Endothelial cell of umbilical vein (primary cell): ENCODE data around the gene APOD. TPM values are rescaled to one million over a fixed set of nuclear protein-coding genes. Genes with fewer than 3 reads are reported as not detected.
"Not testable (repeated sequence)": the region's sequence is repeated elsewhere in the genome, so short reads cannot be mapped to it uniquely, and the experiment has no call there.

Experiments
- BruUV-seq: library from RNA; stranded (reverse); fragments of 400-500 nt; replicated peaks from 2 replicates; lab custom pipeline; 2021; lab: Mats Ljungman, UMichigan
- CTCF ChIA-PET: fragments of 300-600, 350-600 bp; sonication (Branson Sonifier 250); formaldehyde crosslinking; loops from one replicate; lab custom pipeline; 2021; ENCODE audit warnings: antibody characterized with exemption, inconsistent platforms; lab: Charles Lee
- POLR2A ChIA-PET: fragments of 300-600, 350-600 bp; sonication (Branson Sonifier 250); formaldehyde crosslinking; loops from one replicate; lab custom pipeline; 2021; ENCODE audit warnings: antibody characterized with exemption, inconsistent platforms; lab: Charles Lee
- DNase-seq: peaks from one replicate; pipeline ENCODE4 v3.0.0-alpha.2; 2011; ENCODE audit warnings: low read depth, low spot score
- FAIRE-seq: peaks from 2 replicates; lab custom pipeline; 2011; peaks lifted over from hg19 to GRCh38; lab: Jason Lieb, UNC
- H2AFZ ChIP-seq: 2 replicates; pipeline ENCODE4 v1.6.0; 2012; ENCODE audit warnings: low read depth, low read length, control low read depth, inconsistent platforms
- H3K27ac ChIP-seq: 2 replicates; pipeline ENCODE4 v1.5.1; 2011; ENCODE audit warnings: low read depth, mild to moderate bottlenecking, control low read depth, low read length, moderate library complexity; ENCODE audit not compliant: insufficient read depth
- H3K27me3 ChIP-seq, 2 experiments: 2 replicates each; pipeline versions ENCODE4 v1.6.0 to v1.6.1; 2011; ENCODE audit warnings: low read length in 2 of 2, mixed read lengths in 1 of 2; ENCODE audit not compliant: control insufficient read depth in 2 of 2, insufficient read depth in 2 of 2
- H3K36me3 ChIP-seq, 2 experiments: 2 replicates in 1 of 2; 3 replicates in 1 of 2; pipeline ENCODE4 v1.5.1; 2011; ENCODE audit warnings: low read length in 2 of 2, mild to moderate bottlenecking in 1 of 2, moderate library complexity in 1 of 2; ENCODE audit not compliant: control insufficient read depth in 2 of 2, insufficient read depth in 2 of 2; ENCODE audit errors: extremely low read depth in 1 of 2
- H3K4me1 ChIP-seq: 3 replicates; pipeline ENCODE4 v1.5.1; 2011; ENCODE audit warnings: mild to moderate bottlenecking, low read length; ENCODE audit not compliant: control insufficient read depth, insufficient read depth; ENCODE audit errors: extremely low read depth
- H3K4me2 ChIP-seq: 2 replicates; pipeline ENCODE4 v1.6.1; 2011; ENCODE audit warnings: low read length, control low read depth, mixed read lengths; ENCODE audit not compliant: insufficient read depth
- H3K4me3 ChIP-seq, 3 experiments: fragments of 200-600 bp in 1 of 3; sonication (generic), shearing (Covaris generic) in 1 of 3; replicated peaks in 1 of 3; 2 replicates each; pipeline ENCODE4 v1.5.1; 2011 to 2016; ENCODE audit warnings: control low read depth in 3 of 3, low read length in 3 of 3, mild to moderate bottlenecking in 2 of 3, inconsistent platforms in 1 of 3, low read depth in 1 of 3, moderate library complexity in 1 of 3; ENCODE audit not compliant: insufficient read depth in 1 of 3
- H3K79me2 ChIP-seq: 2 replicates; pipeline ENCODE4 v1.6.0; 2012; ENCODE audit warnings: low read length, inconsistent platforms; ENCODE audit not compliant: control insufficient read depth, insufficient read depth
- H3K9ac ChIP-seq: replicated peaks from 2 replicates; pipeline ENCODE3; 2011; ENCODE audit warnings: low read length, control low read depth; ENCODE audit not compliant: insufficient read depth; ENCODE audit errors: extremely low read depth
- H3K9me1 ChIP-seq: replicated peaks from 3 replicates; pipeline ENCODE4 v1.6.0; 2011; ENCODE audit warnings: mild to moderate bottlenecking, low read length; ENCODE audit not compliant: control insufficient read depth, insufficient read depth; ENCODE audit errors: extremely low read depth
- H3K9me3 ChIP-seq: replicated peaks from 2 replicates; pipeline ENCODE4 v1.5.1; 2012; ENCODE audit warnings: low read length, inconsistent platforms; ENCODE audit not compliant: control insufficient read depth, insufficient read depth
- H4K20me1 ChIP-seq: replicated peaks from 2 replicates; pipeline ENCODE3; 2011; ENCODE audit warnings: mild to moderate bottlenecking, low read length; ENCODE audit not compliant: control insufficient read depth, insufficient read depth; ENCODE audit errors: extremely low read depth
- CTCF ChIP-seq, 2 donors: IDR thresholded peaks; 1 replicate in 1 of 2; 2 replicates in 1 of 2; pipeline ENCODE4 v1.5.1; 2011; ENCODE audit warnings: low read length in 2 of 2, mild to moderate bottlenecking in 2 of 2, moderate library complexity in 2 of 2, control low read depth in 1 of 2, inconsistent platforms in 1 of 2, low read depth in 1 of 2; ENCODE audit not compliant: insufficient read depth in 1 of 2; ENCODE audit errors: extremely low read depth in 1 of 2
- EZH2 ChIP-seq: IDR thresholded peaks from 2 replicates; pipeline ENCODE4 v1.6.1; 2012; ENCODE audit warnings: borderline replicate concordance, low read depth, mild to moderate bottlenecking, moderate library complexity, low read length, inconsistent platforms; ENCODE audit not compliant: severe bottlenecking
- FOS ChIP-seq: IDR thresholded peaks from 2 replicates; pipeline ENCODE4 v1.6.1; 2011; ENCODE audit warnings: mild to moderate bottlenecking, low read length, moderate library complexity, borderline replicate concordance; ENCODE audit not compliant: insufficient read depth
- GATA2 ChIP-seq: IDR thresholded peaks from 2 replicates; pipeline ENCODE4 v1.7.0; 2011; ENCODE audit warnings: low read depth, mild to moderate bottlenecking, moderate library complexity, mixed read lengths, low read length; ENCODE audit not compliant: insufficient read length, insufficient read depth
- JUN ChIP-seq: IDR thresholded peaks from 2 replicates; pipeline ENCODE4 v1.6.1; 2011; ENCODE audit warnings: borderline replicate concordance, low read depth; ENCODE audit not compliant: insufficient read length, insufficient read depth
- MYC ChIP-seq: IDR thresholded peaks from one replicate; pipeline ENCODE4 v1.6.1; 2011; ENCODE audit warnings: mild to moderate bottlenecking, low read depth, low read length
- POLR2A ChIP-seq: IDR thresholded peaks from 2 replicates; pipeline ENCODE4 v1.6.1; 2012; ENCODE audit warnings: low read depth, mild to moderate bottlenecking, control low read depth, low read length
- dilution Hi-C: fragments of 300-500 bp; cut with MboI; formaldehyde crosslinking; loops from one replicate; pipeline ENCODE4 v1.15.0; 2019; ENCODE audit warnings: low sequenced_read_pairs; ENCODE audit not compliant: extremely low pct_ligation_motif_present
- intact Hi-C: fragments of 100-400 bp; cut with micrococcal nuclease; formaldehyde crosslinking; loops from one replicate; pipeline ENCODE4 v1.10.0; 2022
- polyA plus RNA-seq, 4 experiments: library from polyadenylated mRNA; depleted of rRNA in 3 of 4; stranded (reverse) in 3 of 4; unstranded in 1 of 4; fragments of >200 nt; gene quantifications; 2 replicates each; pipeline versions ENCODE4 v1.2.1 to v1.2.3, GENCODE V29; 2011 to 2012; ENCODE audit warnings: missing spikeins in 1 of 4
- total RNA-seq: library from RNA; stranded (reverse); gene quantifications from 2 replicates; pipeline ENCODE4 v1.2.3, GENCODE V29; 2021
- TF ChIP-seq, protein P1 (sequence below): IDR thresholded peaks from 2 replicates; pipeline ENCODE4 v1.6.1; 2011; ENCODE audit not compliant: insufficient read depth, insufficient read length

APOD gene
- total and polyA plus RNA-seq, 2 donors (not counting 3 experiments of a cell fraction or from before 2014, with no cell fraction given): 2.2 to 2.9 TPM

DNA sequence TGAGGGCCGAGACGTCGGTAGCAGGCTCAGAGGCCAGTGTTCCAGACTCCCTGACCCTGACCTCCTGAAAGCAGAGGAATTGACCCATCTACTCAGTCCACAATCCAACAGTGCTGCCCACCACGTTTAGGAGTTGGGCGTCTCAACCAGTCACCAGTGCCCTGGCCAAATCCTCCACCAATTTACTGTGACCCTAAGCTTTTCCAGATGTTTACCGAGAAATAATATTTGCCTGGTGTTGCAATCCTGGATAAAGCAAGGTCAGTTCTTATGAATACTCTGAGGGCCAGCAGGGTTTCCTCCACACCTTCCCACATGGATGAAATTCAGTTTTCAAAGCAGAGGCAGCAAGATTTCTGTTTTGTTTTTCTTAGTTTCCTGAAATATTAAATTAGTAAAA lies 7.5 kb upstream of the APOD start:
- H3K27ac ChIP-seq: no peak overlapping the region
- DNase-seq: no peak
- H4K20me1 ChIP-seq: no peaks in the 10 kb centered on the region
- BruUV-seq: no TSS peak
- no peak overlapping the region for H3K4me3 ChIP-seq
- POLR2A ChIA-PET: no interaction called here
- H3K9me1 ChIP-seq: no peaks in the 10 kb centered on the region
- dilution Hi-C loops (no loop called here), intact Hi-C loops (no loop called here)
- TF ChIP-seq CTCF (IDR thresholded peaks at IDR 0.05; ENCODE audit: extremely low read depth in 1 of 2, insufficient read depth in 1 of 2, low read depth in 1 of 2, low read length in 2 of 2) (no peak), JUN (no peak), MYC (no peak), POLR2A (no peak), EZH2 (no peak), GATA2 (no peak), FOS (no peak)
- TF ChIP-seq, protein P1, sequence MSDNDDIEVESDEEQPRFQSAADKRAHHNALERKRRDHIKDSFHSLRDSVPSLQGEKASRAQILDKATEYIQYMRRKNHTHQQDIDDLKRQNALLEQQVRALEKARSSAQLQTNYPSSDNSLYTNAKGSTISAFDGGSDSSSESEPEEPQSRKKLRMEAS: no peak
- peaks cover 6 to 16% of the 10 kb centered on the region in 2 experiments for H3K27me3 ChIP-seq
- H3K9ac ChIP-seq: no peak overlapping the region
- no peaks in the 10 kb centered on the region for H3K79me2 ChIP-seq
- no peak overlapping the region for H2AFZ ChIP-seq
- H3K9me3 ChIP-seq: no peaks in the 10 kb centered on the region
- no peak for FAIRE-seq
- CTCF ChIA-PET: no interaction called here
- H3K4me1 ChIP-seq: no peaks in the 10 kb centered on the region
- H3K4me2 ChIP-seq: no peak overlapping the region
- H3K36me3 ChIP-seq: no peaks in the 10 kb centered on the region

DNA sequence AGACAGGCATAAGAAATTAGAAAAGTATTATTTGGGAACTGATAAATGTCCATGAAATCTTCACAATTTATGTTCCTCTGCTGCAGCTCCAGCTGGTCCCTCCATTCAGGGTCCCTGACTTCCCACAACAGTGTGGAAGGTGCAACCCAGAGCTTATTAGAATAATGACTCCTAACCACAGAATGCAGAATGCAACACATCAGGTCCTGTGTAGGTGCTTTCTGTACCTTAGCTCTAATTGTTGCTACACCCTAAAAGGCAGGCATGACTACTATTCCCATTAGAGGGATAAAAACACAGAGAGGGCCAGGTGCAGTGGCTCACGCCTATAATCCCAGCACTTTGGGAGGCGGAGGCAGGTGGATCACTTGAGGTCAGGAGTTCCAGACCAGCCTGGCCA lies 6.6 kb upstream of the APOD start:
- POLR2A ChIA-PET, H3K4me1 ChIP-seq, FAIRE-seq: not testable (repeated sequence)

GRCh38 chr3:195589796-195590195 lies 6.1 kb upstream of the APOD start:
- H3K4me2 ChIP-seq, dilution Hi-C loops, H3K27ac ChIP-seq, DNase-seq, H3K4me1 ChIP-seq, BruUV-seq, H3K36me3 ChIP-seq, H2AFZ ChIP-seq, H3K79me2 ChIP-seq, POLR2A ChIA-PET, H4K20me1 ChIP-seq, CTCF ChIA-PET, H3K9me3 ChIP-seq, H3K4me3 ChIP-seq, H3K9ac ChIP-seq, H3K9me1 ChIP-seq, FAIRE-seq, intact Hi-C loops: not testable (repeated sequence)
- H3K27me3 ChIP-seq: peaks cover 6 to 16% of the 10 kb centered on the region in 2 experiments

More for the DNA sequence above, 6.6 kb upstream of the APOD start:
- H4K20me1 ChIP-seq, H3K9ac ChIP-seq, intact Hi-C loops, H3K36me3 ChIP-seq, H3K9me1 ChIP-seq, BruUV-seq, H2AFZ ChIP-seq, H3K9me3 ChIP-seq, H3K4me3 ChIP-seq, CTCF ChIA-PET, H3K27ac ChIP-seq, H3K4me2 ChIP-seq, dilution Hi-C loops, DNase-seq, H3K79me2 ChIP-seq: not testable (repeated sequence)
- peaks cover 6 to 16% of the 10 kb centered on the region in 2 experiments for H3K27me3 ChIP-seq
